GM13976 (cell line): ENCODE measurements around the gene TMPRSS4.

Experiments used
- DNase-seq: peaks from one replicate; pipeline ENCODE4 v3.0.0; 2012; ENCODE audit warnings: low spot score
- CTCF ChIP-seq: IDR thresholded peaks from 2 replicates; pipeline ENCODE4 v1.5.1; 2012; ENCODE audit warnings: borderline replicate concordance, mild to moderate bottlenecking; ENCODE audit not compliant: insufficient read depth; ENCODE audit errors: extremely low read depth, missing control alignments, control extremely low read depth
- in situ Hi-C: fragments of 300-500 bp; cut with MboI; formaldehyde crosslinking; loops from one replicate; pipeline ENCODE4 v1.12.0; 2022; ENCODE audit warnings: low sequenced_read_pairs, mixed read lengths, inconsistent platforms; ENCODE audit not compliant: unreplicated experiment

Gene TMPRSS4

GRCh38 chr11:118055966-118056365 is 20.9 kb upstream of the TMPRSS4 start:
- TF ChIP-seq CTCF: no peak
- in situ Hi-C loops: loop anchor here (10.0 kb wide), 1 partner anchor 221 kb away; no protein-coding TSS in a partner anchor
- DNase-seq: no peak

GRCh38 chr11:118056806-118057205 is 20.1 kb upstream of the TMPRSS4 start:
- no peak for DNase-seq
- no peak for TF ChIP-seq CTCF
- in situ Hi-C loops: loop anchor here (10.0 kb wide), 1 partner anchor 222 kb away; no protein-coding TSS in a partner anchor

DNA sequence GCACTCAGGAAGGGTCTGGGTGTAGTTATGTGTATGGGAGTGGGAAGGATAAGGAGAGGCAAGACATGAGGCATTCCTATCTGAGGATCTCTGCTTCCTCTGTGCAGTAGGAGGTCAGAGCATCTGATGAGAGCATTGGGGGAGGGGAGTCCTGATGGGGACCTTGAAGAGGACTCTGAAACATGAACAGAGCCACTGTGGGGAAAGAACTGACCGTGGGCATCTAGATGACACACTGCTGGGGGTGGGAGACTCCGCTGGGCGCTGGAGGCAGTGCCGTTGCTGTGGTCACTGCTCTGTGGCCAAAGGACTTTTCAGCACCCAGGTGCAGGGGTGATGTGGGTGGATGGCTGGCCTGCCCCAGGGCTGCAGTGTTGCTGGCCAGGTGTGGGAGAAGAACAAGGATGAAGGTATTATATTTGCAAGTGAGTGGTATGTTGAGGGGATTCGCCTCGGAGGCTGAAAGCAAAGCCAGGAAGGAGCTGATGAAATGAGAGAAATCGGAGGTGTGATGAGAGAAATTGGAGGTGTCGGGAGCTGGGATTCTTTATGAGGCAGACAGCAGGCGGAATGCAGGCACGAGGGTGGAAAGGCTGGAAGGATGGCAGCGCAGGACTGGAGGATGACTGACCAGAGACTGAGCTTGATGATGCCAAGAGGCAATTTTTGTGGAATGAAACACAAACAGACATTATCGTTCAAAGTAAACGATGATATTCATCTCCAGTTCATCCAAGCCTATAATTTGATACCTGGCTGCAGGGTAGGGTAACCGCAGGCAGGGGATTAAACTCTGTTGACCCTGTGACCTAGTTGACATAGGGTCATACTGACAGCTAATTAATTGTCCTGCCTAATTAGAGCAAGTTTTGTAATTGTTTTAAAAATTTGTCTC is 19.4 kb upstream of the TMPRSS4 start:
- no peak for TF ChIP-seq CTCF
- in situ Hi-C loops: loop anchor here (10.0 kb wide), 1 partner anchor 223 kb away; no protein-coding TSS in a partner anchor
- no peak for DNase-seq

- in situ Hi-C loops: loop anchor here (10.0 kb wide), 1 partner anchor 224 kb away; no protein-coding TSS in a partner anchor
- TF ChIP-seq CTCF: no peak
These were observed 18.3 kb upstream of the TMPRSS4 start for GRCh38 chr11:118058311-118059245.

GRCh38 chr11:118059246-118059940 is 17.5 kb upstream of the TMPRSS4 start:
- DNase-seq: no peak
- TF ChIP-seq CTCF: no peak
- in situ Hi-C loops: loop anchor here (10.0 kb wide), 1 partner anchor 225 kb away; no protein-coding TSS in a partner anchor

More at GRCh38 chr11:118058311-118059245, 18.3 kb upstream of the TMPRSS4 start:
- DNase-seq: no peak
